Neuronal stem cell (in vitro differentiated cells): ENCODE data around the gene WASL.

Experiments
- DNase-seq: peaks from one replicate; pipeline ENCODE4 v3.0.0-alpha.2; 2013; ENCODE audit warnings: low spot score
- H2AFZ ChIP-seq: one replicate; pipeline ENCODE4 v1.6.1; 2013; ENCODE audit warnings: mild to moderate bottlenecking, low read length, inconsistent platforms
- H2AK5ac ChIP-seq: 2 replicates; pipeline ENCODE4 v1.6.1; 2013; ENCODE audit warnings: low read depth, mild to moderate bottlenecking, inconsistent platforms, low read length, moderate library complexity, mixed read lengths
- H2BK120ac ChIP-seq: 2 replicates; pipeline ENCODE4 v1.6.1; 2013; ENCODE audit warnings: low read depth, mild to moderate bottlenecking, inconsistent platforms, low read length, moderate library complexity, mixed read lengths
- H2BK12ac ChIP-seq: one replicate; pipeline ENCODE4 v1.6.1; 2013; ENCODE audit warnings: low read length, inconsistent platforms
- H2BK15ac ChIP-seq: 2 replicates; pipeline ENCODE4 v1.6.1; 2013; ENCODE audit warnings: mild to moderate bottlenecking, low read length, inconsistent platforms, mixed read lengths
- H2BK5ac ChIP-seq: one replicate; pipeline ENCODE4 v1.6.1; 2013; ENCODE audit warnings: inconsistent platforms, mild to moderate bottlenecking, low read length, moderate library complexity
- H3K14ac ChIP-seq: one replicate; pipeline ENCODE4 v1.6.1; 2013; ENCODE audit warnings: low read length, inconsistent platforms
- H3K18ac ChIP-seq: 2 replicates; pipeline ENCODE4 v1.6.1; 2013; ENCODE audit warnings: low read length, inconsistent platforms
- H3K23ac ChIP-seq: 2 replicates; pipeline ENCODE4 v1.6.1; 2013; ENCODE audit warnings: low read depth, mild to moderate bottlenecking, mixed read lengths, low read length, inconsistent platforms; ENCODE audit not compliant: poor library complexity
- H3K27ac ChIP-seq: replicated peaks from 3 replicates; pipeline ENCODE4 v1.5.1; 2013; ENCODE audit warnings: low read length, inconsistent platforms
- H3K27me3 ChIP-seq, 3 experiments: 2 replicates each; pipeline ENCODE4 v1.6.1; 2013; ENCODE audit warnings: low read length in 3 of 3, mild to moderate bottlenecking in 2 of 3, inconsistent platforms in 1 of 3, low read depth in 1 of 3, mixed read lengths in 1 of 3, moderate library complexity in 1 of 3; ENCODE audit not compliant: control insufficient read depth in 3 of 3, insufficient read depth in 3 of 3
- H3K36me3 ChIP-seq, 2 donors: replicated peaks in 1 of 2; 2 replicates each; pipeline ENCODE4 v1.6.1; 2013; ENCODE audit warnings: low read length in 2 of 2; ENCODE audit not compliant: control insufficient read depth in 2 of 2, insufficient read depth in 2 of 2
- H3K4ac ChIP-seq: 2 replicates; pipeline ENCODE4 v1.6.1; 2013; ENCODE audit warnings: inconsistent platforms, mild to moderate bottlenecking, low read length, moderate library complexity
- H3K4me1 ChIP-seq, 2 donors: 1 replicate in 1 of 2; 2 replicates in 1 of 2; pipeline ENCODE4 v1.6.1; 2013; ENCODE audit warnings: low read length in 2 of 2, low read depth in 1 of 2; ENCODE audit not compliant: control insufficient read depth in 2 of 2, insufficient read depth in 1 of 2
- H3K4me2 ChIP-seq: one replicate; pipeline ENCODE4 v1.6.1; 2013; ENCODE audit warnings: mild to moderate bottlenecking, low read length, inconsistent platforms; ENCODE audit not compliant: insufficient read depth, poor library complexity, severe bottlenecking
- H3K4me3 ChIP-seq, 2 donors: 2 replicates each; pipeline ENCODE4 v1.5.1; 2013; ENCODE audit warnings: low read length in 2 of 2, mild to moderate bottlenecking in 2 of 2, inconsistent platforms in 1 of 2, moderate library complexity in 1 of 2
- H3K79me1 ChIP-seq: one replicate; pipeline ENCODE4 v1.6.1; 2013; ENCODE audit warnings: low read depth, mild to moderate bottlenecking, inconsistent platforms, low read length, moderate library complexity
- H3K9ac ChIP-seq: one replicate; pipeline ENCODE4 v1.6.1; 2013; ENCODE audit warnings: mild to moderate bottlenecking, low read depth, low read length, inconsistent platforms; ENCODE audit not compliant: poor library complexity
- H3K9me3 ChIP-seq, 2 donors: replicated peaks in 1 of 2; 2 replicates each; pipeline versions ENCODE3 to v1.6.1; 2013; ENCODE audit warnings: low read length in 2 of 2, mild to moderate bottlenecking in 2 of 2, inconsistent platforms in 1 of 2, low read depth in 1 of 2, mixed read lengths in 1 of 2, moderate library complexity in 1 of 2; ENCODE audit not compliant: control insufficient read depth in 2 of 2, insufficient read depth in 1 of 2
- H4K8ac ChIP-seq: one replicate; pipeline ENCODE4 v1.6.1; 2013; ENCODE audit warnings: low read depth, mild to moderate bottlenecking, inconsistent platforms, low read length, moderate library complexity
- H4K91ac ChIP-seq: one replicate; pipeline ENCODE4 v1.6.1; 2013; ENCODE audit warnings: low read length, low read depth, mild to moderate bottlenecking, inconsistent platforms; ENCODE audit not compliant: poor library complexity
- WGBS, 2 donors: extraction: QIAGEN DNeasy Blood & Tissue Kit; methylation state at CpG; one replicate each; pipeline ENCODE4 v1.1.7; 2013; ENCODE audit warnings: missing lambda C conversion rate in 2 of 2, mixed read lengths in 1 of 2; ENCODE audit not compliant: insufficient read length in 2 of 2, insufficient replicate concordance in 1 of 2; ENCODE audit errors: extremely low coverage in 2 of 2; 5-methylcytosine and 5-hydroxymethylcytosine counted together

Gene WASL

GRCh38 chr7:123687161-123687560 is 61.6 kb downstream of the WASL start:
- no peak for DNase-seq
- Histone ChIP-seq H2AFZ (no peak overlapping the region), H3K79me1 (no peaks in the 10 kb centered on the region), H2BK15ac (no peak overlapping the region), H3K14ac (no peak overlapping the region), H2AK5ac (no peak overlapping the region), H2BK12ac (no peak overlapping the region), H2BK5ac (no peak overlapping the region), H2BK120ac (no peak overlapping the region), H4K91ac (no peak overlapping the region), H3K23ac (no peak overlapping the region), H3K9ac (no peak overlapping the region), H3K27me3 (no peaks in the 10 kb centered on the region), H3K18ac (no peak overlapping the region), H3K4me3 (no peak overlapping the region), H3K9me3 (no peaks in the 10 kb centered on the region), H3K4me2 (no peak overlapping the region), H3K4ac (no peak overlapping the region), H3K36me3 (peaks cover 2 to 96% of the 10 kb centered on the region in 2 donors), H4K8ac (no peak overlapping the region), H3K4me1 (no peaks in the 10 kb centered on the region), H3K27ac (no peak overlapping the region)
- no CpG with 5 or more reads among the region's 2 CpGs for WGBS, 2 donors

GRCh38 chr7:123682690-123683089 is 66.1 kb downstream of the WASL start:
- Histone ChIP-seq H3K4ac (no peak overlapping the region), H3K79me1 (no peaks in the 10 kb centered on the region), H3K14ac (no peak overlapping the region), H2AFZ (no peak overlapping the region), H3K9me3 (peaks cover 0 to 2% of the 10 kb centered on the region in 2 donors), H3K27me3 (no peaks in the 10 kb centered on the region), H4K91ac (no peak overlapping the region), H3K4me2 (no peak overlapping the region), H3K23ac (no peak overlapping the region), H2BK5ac (no peak overlapping the region), H2BK12ac (no peak overlapping the region), H3K18ac (no peak overlapping the region), H3K9ac (no peak overlapping the region), H3K4me3 (no peak overlapping the region), H2BK120ac (no peak overlapping the region), H3K36me3 (peaks cover 4 to 81% of the 10 kb centered on the region in 2 donors), H3K4me1 (no peaks in the 10 kb centered on the region), H4K8ac (no peak overlapping the region), H3K27ac (no peak overlapping the region), H2BK15ac (no peak overlapping the region), H2AK5ac (no peak overlapping the region)
- WGBS, 2 donors = no CpG with 5 or more reads among the region's 1 CpG
- peak; percentile 17 for DNase-seq

- H3K4me3 ChIP-seq = no peak overlapping the region
Observed at GRCh38 chr7:123681561-123681960, 67.2 kb downstream of the WASL start.

GRCh38 chr7:123680580-123680979 is 68.2 kb downstream of the WASL start:
- H3K9me3 ChIP-seq = peaks cover 0 to 2% of the 10 kb centered on the region in 2 donors
- H3K4me3 ChIP-seq = no peak overlapping the region
- H2BK5ac ChIP-seq = no peak overlapping the region
- H4K8ac ChIP-seq = no peak overlapping the region
- no peak overlapping the region for H2BK15ac ChIP-seq
- no peak overlapping the region for H2BK120ac ChIP-seq
- DNase-seq = no peak
- no peaks in the 10 kb centered on the region for H3K27me3 ChIP-seq
- no peak overlapping the region for H3K4me2 ChIP-seq
- no peak overlapping the region for H2AK5ac ChIP-seq
- H3K14ac ChIP-seq = no peak overlapping the region
- no peak overlapping the region for H3K23ac ChIP-seq
- no peak overlapping the region for H2BK12ac ChIP-seq
- no CpG with 5 or more reads among the region's 3 CpGs for WGBS, 2 donors
- no peak overlapping the region for H3K18ac ChIP-seq
- no peaks in the 10 kb centered on the region for H3K79me1 ChIP-seq
- no peaks in the 10 kb centered on the region for H3K4me1 ChIP-seq
- peaks cover 4 to 63% of the 10 kb centered on the region in 2 donors for H3K36me3 ChIP-seq
- H3K4ac ChIP-seq = no peak overlapping the region
- H2AFZ ChIP-seq = no peak overlapping the region
- no peak overlapping the region for H3K9ac ChIP-seq
- H3K27ac ChIP-seq = no peak overlapping the region
- H4K91ac ChIP-seq = no peak overlapping the region

More at GRCh38 chr7:123681561-123681960, 67.2 kb downstream of the WASL start:
- no peak overlapping the region for H3K27ac ChIP-seq
- H2AFZ ChIP-seq = no peak overlapping the region
- no peak overlapping the region for H4K8ac ChIP-seq
- no peak overlapping the region for H3K4me2 ChIP-seq
- H2BK120ac ChIP-seq = no peak overlapping the region
- no peak overlapping the region for H3K4ac ChIP-seq
- no peak for DNase-seq
- 100% methylated on average over 1 of the region's 2 CpGs; no CpG with 5 or more reads in 1 of the 2 donors for WGBS, 2 donors
- no peaks in the 10 kb centered on the region for H3K4me1 ChIP-seq
- no peak overlapping the region for H3K23ac ChIP-seq
- no peaks in the 10 kb centered on the region for H3K27me3 ChIP-seq
- no peak overlapping the region for H4K91ac ChIP-seq
- H2BK15ac ChIP-seq = no peak overlapping the region
- H3K36me3 ChIP-seq = peaks cover 4 to 71% of the 10 kb centered on the region in 2 donors
- H3K79me1 ChIP-seq = no peaks in the 10 kb centered on the region
- no peak overlapping the region for H2BK5ac ChIP-seq
- H3K18ac ChIP-seq = no peak overlapping the region
- H2AK5ac ChIP-seq = no peak overlapping the region
- no peak overlapping the region for H2BK12ac ChIP-seq
- peaks cover 0 to 2% of the 10 kb centered on the region in 2 donors for H3K9me3 ChIP-seq
- H3K9ac ChIP-seq = no peak overlapping the region
- no peak overlapping the region for H3K14ac ChIP-seq
